HFF-Myc (cell line): ENCODE data around the gene ATG9B.

ENCODE experiments used
- DNase-seq: peaks from one replicate; pipeline ENCODE4 v3.0.0-alpha.2; 2011; ENCODE audit warnings: low read depth; ENCODE audit errors: extremely low read depth
- H3K4me3 ChIP-seq: replicated peaks from 2 replicates; pipeline ENCODE4 v1.5.1; 2011; ENCODE audit warnings: low read depth, mild to moderate bottlenecking, control low read depth, low read length
- TF ChIP-seq, protein P1 (sequence below): IDR thresholded peaks from 2 replicates; pipeline ENCODE4 v1.5.1; 2012; ENCODE audit warnings: mild to moderate bottlenecking, low read depth, low read length, control low read depth; ENCODE audit errors: missing control alignments

ATG9B gene

GRCh38 chr7:150988230-150989226, 35.8 kb downstream of the ATG9B start:
- DNase-seq, result no peak
- TF ChIP-seq, protein P1, sequence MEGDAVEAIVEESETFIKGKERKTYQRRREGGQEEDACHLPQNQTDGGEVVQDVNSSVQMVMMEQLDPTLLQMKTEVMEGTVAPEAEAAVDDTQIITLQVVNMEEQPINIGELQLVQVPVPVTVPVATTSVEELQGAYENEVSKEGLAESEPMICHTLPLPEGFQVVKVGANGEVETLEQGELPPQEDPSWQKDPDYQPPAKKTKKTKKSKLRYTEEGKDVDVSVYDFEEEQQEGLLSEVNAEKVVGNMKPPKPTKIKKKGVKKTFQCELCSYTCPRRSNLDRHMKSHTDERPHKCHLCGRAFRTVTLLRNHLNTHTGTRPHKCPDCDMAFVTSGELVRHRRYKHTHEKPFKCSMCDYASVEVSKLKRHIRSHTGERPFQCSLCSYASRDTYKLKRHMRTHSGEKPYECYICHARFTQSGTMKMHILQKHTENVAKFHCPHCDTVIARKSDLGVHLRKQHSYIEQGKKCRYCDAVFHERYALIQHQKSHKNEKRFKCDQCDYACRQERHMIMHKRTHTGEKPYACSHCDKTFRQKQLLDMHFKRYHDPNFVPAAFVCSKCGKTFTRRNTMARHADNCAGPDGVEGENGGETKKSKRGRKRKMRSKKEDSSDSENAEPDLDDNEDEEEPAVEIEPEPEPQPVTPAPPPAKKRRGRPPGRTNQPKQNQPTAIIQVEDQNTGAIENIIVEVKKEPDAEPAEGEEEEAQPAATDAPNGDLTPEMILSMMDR, result peak; percentile 87
- H3K4me3 ChIP-seq, result no peak overlapping the region

DNA sequence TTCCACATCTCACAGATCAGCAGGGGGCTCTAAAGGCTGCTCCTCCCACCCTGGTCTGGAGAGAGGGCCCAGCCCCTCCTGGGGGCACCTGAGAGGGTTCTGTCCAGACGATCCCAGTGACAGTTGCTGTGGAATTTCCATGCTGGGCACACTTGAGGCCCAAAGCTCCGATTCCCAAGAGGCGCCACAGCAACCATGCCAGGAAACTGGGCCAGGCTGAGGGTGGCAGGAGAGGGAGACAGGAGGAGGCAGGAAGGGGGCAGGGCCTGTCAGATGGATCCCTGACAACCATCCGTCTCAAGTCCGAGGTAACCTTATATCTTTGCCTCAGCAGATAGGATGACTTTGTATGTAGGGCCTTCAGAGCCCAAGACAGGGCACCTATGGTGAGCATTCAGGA, 37.7 kb downstream of the ATG9B start:
- no peak for DNase-seq
- TF ChIP-seq, protein P1, result no peak
- H3K4me3 ChIP-seq, result no peak overlapping the region

- TF ChIP-seq, protein P1, result peak; percentile 87
- H3K4me3 ChIP-seq, result no peak overlapping the region
- DNase-seq, result no peak
Observed at GRCh38 chr7:150986099-150986512, 38.2 kb downstream of the ATG9B start.

DNA sequence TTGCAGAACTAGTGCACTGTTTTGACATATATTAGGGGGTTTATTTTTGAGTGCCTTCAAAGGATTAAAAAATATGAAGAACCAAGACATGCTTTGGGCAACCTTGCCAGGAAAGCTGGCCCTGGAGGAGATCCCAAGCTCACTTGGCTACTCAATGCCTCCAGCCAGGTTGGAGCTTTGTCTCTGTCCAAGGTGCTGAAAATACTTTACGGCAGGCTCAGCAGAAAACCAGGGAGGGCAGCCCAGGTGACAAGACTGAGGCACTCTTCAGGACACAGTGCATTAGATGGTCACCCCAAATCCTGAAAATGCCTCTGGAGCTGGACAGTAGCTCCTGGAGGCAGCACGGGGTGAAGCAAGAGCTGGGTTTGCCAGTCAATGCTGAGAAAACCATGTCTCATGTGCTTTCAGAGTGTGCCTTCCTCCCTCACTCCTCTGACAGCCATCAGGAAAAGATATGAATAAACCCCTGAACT, 40.4 kb downstream of the ATG9B start:
- no peak overlapping the region for H3K4me3 ChIP-seq
- DNase-seq, result no peak
- TF ChIP-seq, protein P1, result no peak

- H3K4me3 ChIP-seq, result no peak overlapping the region
- DNase-seq, result no peak
- TF ChIP-seq, protein P1, result no peak
Observed at GRCh38 chr7:150982351-150982750, 41.9 kb downstream of the ATG9B start.

GRCh38 chr7:150981644-150982043, 42.6 kb downstream of the ATG9B start:
- H3K4me3 ChIP-seq, result no peak overlapping the region
- TF ChIP-seq, protein P1, result no peak
- DNase-seq, result no peak
